ENCODE data around the gene AIM2. TPM values are rescaled to one million over a fixed set of nuclear protein-coding genes. Genes with fewer than 3 reads are reported as not detected.

Gene AIM2
- polyA plus RNA-seq, 12 donors, result 0.16 to 0.61 (median 0.32) TPM; not detected in 5

GRCh38 chr1:159015440-159015909 lies 61.1 kb downstream of the AIM2 start:
- DNase-seq, result peak; percentile 21

GRCh38 chr1:159014851-159015250 lies 61.7 kb downstream of the AIM2 start:
- DNase-seq, result no peak

GRCh38 chr1:159014003-159014571 lies 62.5 kb downstream of the AIM2 start:
- no peak for DNase-seq

GRCh38 chr1:159012495-159012894 lies 64.1 kb downstream of the AIM2 start:
- DNase-seq, result peak; percentile 19

Other genes with a start within 250 kb of the AIM2 start
- 10 to 100 TPM in 1 of 12 donors, 1 to 10 TPM in 10, not detected in 1; 2.7 to 22.0 (median 3.6) TPM for gene MNDA, start 245.4 kb downstream of the AIM2 start, polyA plus RNA-seq (ENCODE audit: insufficient read length in 12 of 12)
- 1 to 10 TPM in 1 of 12 donors, under 1 TPM in 8, not detected in 3; 0.16 to 1.5 (median 0.30) TPM for gene PYHIN1, start 145.2 kb downstream of the AIM2 start, polyA plus RNA-seq (ENCODE audit: insufficient read length in 12 of 12)
- gene IFI16, start 66.9 kb downstream of the AIM2 start, polyA plus RNA-seq (ENCODE audit: insufficient read length in 12 of 12), result 10 to 100 TPM in 11 of 12 donors, not detected in 1; 27.7 to 92.0 (median 38.0) TPM
- gene CADM3, start 94.8 kb upstream of the AIM2 start, polyA plus RNA-seq (ENCODE audit: insufficient read length in 12 of 12), result 1 to 10 TPM in 3 of 12 donors, under 1 TPM in 8, not detected in 1; 0.27 to 7.7 (median 0.68) TPM
- gene ACKR1, start 128.1 kb upstream of the AIM2 start, polyA plus RNA-seq (ENCODE audit: insufficient read length in 12 of 12), result 1 to 10 TPM in 8 of 12 donors, under 1 TPM in 2, not detected in 2; 0.80 to 4.2 (median 2.0) TPM
- gene FCER1A, start 225.6 kb upstream of the AIM2 start, polyA plus RNA-seq (ENCODE audit: insufficient read length in 12 of 12), result 1 to 10 TPM in 2 of 12 donors, under 1 TPM in 7, not detected in 3; 0.20 to 3.1 (median 0.50) TPM

Measured in muscle of arm (tissue), 12 donors.